ENCODE measurements around the gene TANK.
"Not testable (repeated sequence)": the region's sequence is repeated elsewhere in the genome, so short reads cannot be mapped to it uniquely, and the experiment has no call there.

Gene TANK

GRCh38 chr2:161239326-161240109 lies 79.3 kb downstream of the TANK start:
- Histone ChIP-seq H3K36me3 (no peaks in the 10 kb centered on the region), H3K27me3 (no peaks in the 10 kb centered on the region), H3K9me3 (no peaks in the 10 kb centered on the region), H3K4me1 (no peaks in the 10 kb centered on the region), H3K4me3 (ENCODE audit: low read depth, low read length) (no peak overlapping the region)
- no peak for TF ChIP-seq CTCF (IDR thresholded peaks at IDR 0.05; ENCODE audit: low read depth, low read length)
- no peak for DNase-seq

- no peaks in the 10 kb centered on the region for H3K27me3 ChIP-seq
- no peaks in the 10 kb centered on the region for H3K9me3 ChIP-seq
- H3K36me3 ChIP-seq, result no peaks in the 10 kb centered on the region
- no peak overlapping the region for H3K4me3 ChIP-seq (ENCODE audit: low read depth, low read length)
- TF ChIP-seq CTCF (IDR thresholded peaks at IDR 0.05; ENCODE audit: low read depth, low read length), result no peak
- H3K4me1 ChIP-seq, result no peaks in the 10 kb centered on the region
- no peak for DNase-seq
Observed at GRCh38 chr2:161241894-161242293, 81.7 kb downstream of the TANK start.

- no peaks in the 10 kb centered on the region for H3K27me3 ChIP-seq
- no peak for DNase-seq
- no peaks in the 10 kb centered on the region for H3K36me3 ChIP-seq
- no peak for TF ChIP-seq CTCF (IDR thresholded peaks at IDR 0.05; ENCODE audit: low read depth, low read length)
- no peaks in the 10 kb centered on the region for H3K9me3 ChIP-seq
- no peaks in the 10 kb centered on the region for H3K4me1 ChIP-seq
- H3K4me3 ChIP-seq (ENCODE audit: low read depth, low read length), result no peak overlapping the region
Observed at GRCh38 chr2:161243312-161243711, 83.1 kb downstream of the TANK start.

- no peaks in the 10 kb centered on the region for H3K9me3 ChIP-seq
- H3K4me1 ChIP-seq, result no peaks in the 10 kb centered on the region
- no peak for DNase-seq
- H3K36me3 ChIP-seq, result no peaks in the 10 kb centered on the region
- no peak overlapping the region for H3K4me3 ChIP-seq (ENCODE audit: low read depth, low read length)
- no peaks in the 10 kb centered on the region for H3K27me3 ChIP-seq
- no peak for TF ChIP-seq CTCF (IDR thresholded peaks at IDR 0.05; ENCODE audit: low read depth, low read length)
Observed at GRCh38 chr2:161243905-161244304, 83.7 kb downstream of the TANK start.

GRCh38 chr2:161244387-161245260 lies 84.4 kb downstream of the TANK start:
- not testable (repeated sequence) for H3K36me3 ChIP-seq; H3K27me3 ChIP-seq; H3K4me3 ChIP-seq (ENCODE audit: low read depth, low read length); H3K9me3 ChIP-seq; DNase-seq; H3K4me1 ChIP-seq

- TF ChIP-seq CTCF (IDR thresholded peaks at IDR 0.05; ENCODE audit: low read depth, low read length), result no peak
- H3K36me3 ChIP-seq, result no peaks in the 10 kb centered on the region
- no peaks in the 10 kb centered on the region for H3K9me3 ChIP-seq
- no peak for DNase-seq
- H3K27me3 ChIP-seq, result no peaks in the 10 kb centered on the region
- H3K4me3 ChIP-seq (ENCODE audit: low read depth, low read length), result no peak overlapping the region
- H3K4me1 ChIP-seq, result no peaks in the 10 kb centered on the region
Observed at GRCh38 chr2:161245261-161245553, 85.0 kb downstream of the TANK start.
